ENCODE results near the gene TNFRSF18. TPM values are rescaled to one million over a fixed set of nuclear protein-coding genes. Genes with fewer than 3 reads are reported as not detected.

Gene TNFRSF18
- total RNA-seq, 3 donors from 2014 or later (not counting 1 experiment from before 2014, with no cell fraction given): 40.3 to 81.9 (median 54.7) TPM

DNA sequence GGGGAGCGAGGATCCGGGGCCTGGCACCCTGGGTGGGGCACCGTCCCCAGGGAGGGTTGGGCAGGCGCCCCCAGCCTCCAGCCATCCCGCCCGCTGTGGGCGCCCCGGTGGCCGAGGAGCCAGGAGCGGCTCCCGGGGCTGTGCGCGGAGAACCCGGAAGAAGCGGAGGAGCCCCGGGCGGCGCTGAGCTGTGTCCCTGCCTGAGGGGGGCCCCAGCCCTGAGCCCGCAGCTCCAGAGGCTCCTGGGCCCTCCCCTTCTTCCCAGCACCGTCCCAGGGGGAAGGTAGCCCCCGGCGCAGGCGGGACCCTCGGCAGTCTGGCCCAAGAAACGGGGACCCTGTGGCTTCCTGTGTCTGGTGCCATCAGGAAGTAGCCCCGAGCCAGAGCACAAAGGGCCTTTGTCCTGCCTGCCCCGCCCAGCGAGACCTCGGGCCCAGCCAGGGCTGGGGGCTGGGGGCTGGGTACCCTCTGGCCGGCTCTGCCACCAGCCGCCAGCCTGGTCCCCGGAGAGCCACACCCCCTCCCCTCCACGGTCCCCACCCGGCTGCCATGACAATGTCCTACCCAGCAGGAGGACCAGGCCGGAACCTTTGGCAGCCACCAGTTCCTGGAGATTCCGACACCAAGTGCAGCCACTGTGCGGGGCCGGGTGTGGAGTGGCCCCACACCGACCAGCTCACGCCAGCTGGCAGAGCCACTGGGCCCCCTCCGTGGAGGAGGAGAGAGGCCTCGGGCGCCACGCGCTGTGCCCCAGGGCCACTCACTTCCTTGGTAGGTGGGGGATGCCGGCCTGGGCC is 48.3 kb downstream of the TNFRSF18 start:
- WGBS (ENCODE audit: insufficient coverage): 11% methylated on average over 46 of the region's 46 CpGs
- Histone ChIP-seq H3K4me3 (ENCODE audit: low read length) (peak overlapping the region; percentile 84), H3K27me3 (ENCODE audit: control insufficient read depth, insufficient read depth, low read length) (no peaks in the 10 kb centered on the region), H3K9me3 (ENCODE audit: control insufficient read depth, insufficient read depth, low read length) (peaks cover 4% of the 10 kb centered on the region), H3K4me1 (ENCODE audit: control insufficient read depth, insufficient read depth, low read length) (peaks cover 22% of the 10 kb centered on the region), H3K27ac (ENCODE audit: low read length) (peak overlapping the region; percentile 98), H3K36me3 (ENCODE audit: control insufficient read depth, insufficient read depth, low read length) (no peaks in the 10 kb centered on the region)
- DNase-seq (peak; percentile 50 to 65), ATAC-seq (peak; percentile 73 to 77 (median 73))
- H3K4me1 Mint-ChIP-seq: peaks cover 6 to 19% of the 10 kb centered on the region in 2 donors
- peaks cover 0 to 9% of the 10 kb centered on the region in 2 donors for H3K9me3 Mint-ChIP-seq
- H3K4me3 Mint-ChIP-seq: peak overlapping the region; percentile 79
- intact Hi-C loops (cut with micrococcal nuclease): no loop called here
- no peaks in the 10 kb centered on the region for H3K27me3 Mint-ChIP-seq (ENCODE audit: low read depth in 2 of 2)
- H3K27ac Mint-ChIP-seq: peak overlapping the region; percentile 65 to 81
- H3K36me3 Mint-ChIP-seq: no peaks in the 10 kb centered on the region
- TF ChIP-seq CTCF (IDR thresholded peaks at IDR 0.05): no peak

- Mint-ChIP-seq H3K4me3 (peak overlapping the region; percentile 75), H3K36me3 (no peaks in the 10 kb centered on the region), H3K27me3 (ENCODE audit: low read depth in 2 of 2) (no peaks in the 10 kb centered on the region), H3K4me1 (peaks cover 12 to 25% of the 10 kb centered on the region in 2 donors), H3K9me3 (peaks cover 0 to 15% of the 10 kb centered on the region in 2 donors), H3K27ac (peak overlapping the region; percentile 65 to 81)
- H3K27me3 ChIP-seq (ENCODE audit: control insufficient read depth, insufficient read depth, low read length): no peaks in the 10 kb centered on the region
- TF ChIP-seq CTCF (IDR thresholded peaks at IDR 0.05): no peak
- 3% methylated on average over 26 of the region's 29 CpGs for WGBS (ENCODE audit: insufficient coverage)
- H3K4me3 ChIP-seq (ENCODE audit: low read length): peak overlapping the region; percentile 84
- no peaks in the 10 kb centered on the region for H3K36me3 ChIP-seq (ENCODE audit: control insufficient read depth, insufficient read depth, low read length)
- intact Hi-C loops (cut with micrococcal nuclease): no loop called here
- peak overlapping the region; percentile 98 for H3K27ac ChIP-seq (ENCODE audit: low read length)
- ATAC-seq: peak; percentile 56 to 64 (median 61)
- DNase-seq: peak; percentile 44 to 77
- H3K4me1 ChIP-seq (ENCODE audit: control insufficient read depth, insufficient read depth, low read length): peaks cover 22% of the 10 kb centered on the region
- peaks cover 10% of the 10 kb centered on the region for H3K9me3 ChIP-seq (ENCODE audit: control insufficient read depth, insufficient read depth, low read length)
Observed at GRCh38 chr1:1157426-1157913, 48.9 kb downstream of the TNFRSF18 start.

- H3K27ac Mint-ChIP-seq: peak overlapping the region; percentile 65 to 81
- H3K36me3 Mint-ChIP-seq: no peaks in the 10 kb centered on the region
- Histone ChIP-seq H3K4me3 (ENCODE audit: low read length) (no peak overlapping the region), H3K9me3 (ENCODE audit: control insufficient read depth, insufficient read depth, low read length) (peaks cover 14% of the 10 kb centered on the region), H3K36me3 (ENCODE audit: control insufficient read depth, insufficient read depth, low read length) (no peaks in the 10 kb centered on the region), H3K27me3 (ENCODE audit: control insufficient read depth, insufficient read depth, low read length) (no peaks in the 10 kb centered on the region), H3K4me1 (ENCODE audit: control insufficient read depth, insufficient read depth, low read length) (peaks cover 22% of the 10 kb centered on the region), H3K27ac (ENCODE audit: low read length) (no peak overlapping the region)
- TF ChIP-seq CTCF (IDR thresholded peaks at IDR 0.05): no peak
- no peak for ATAC-seq
- no peaks in the 10 kb centered on the region for H3K27me3 Mint-ChIP-seq (ENCODE audit: low read depth in 2 of 2)
- intact Hi-C loops (cut with micrococcal nuclease): no loop called here
- WGBS (ENCODE audit: insufficient coverage): 91% methylated on average over 3 of the region's 9 CpGs
- peaks cover 0 to 17% of the 10 kb centered on the region in 2 donors for H3K9me3 Mint-ChIP-seq
- H3K4me3 Mint-ChIP-seq: peak overlapping the region; percentile 65
- H3K4me1 Mint-ChIP-seq: peaks cover 15 to 28% of the 10 kb centered on the region in 2 donors
- no peak for DNase-seq
Observed at GRCh38 chr1:1157033-1157365, 49.4 kb downstream of the TNFRSF18 start.
